Kidney (tissue), 14 donors: ENCODE measurements around the gene IL1RAPL1. TPM values are rescaled to one million over a fixed set of nuclear protein-coding genes. Genes with fewer than 3 reads are reported as not detected.

ENCODE experiments used
- DNase-seq, 5 donors: peaks; one replicate each; pipeline ENCODE4 v3.0.0-alpha.2; 2013 to 2020
- FAIRE-seq: peaks from 2 replicates; lab custom pipeline; 2012; peaks lifted over from hg19 to GRCh38; lab: Jason Lieb, UNC
- H3K27ac ChIP-seq, 2 donors: one replicate each; pipeline ENCODE4 v1.7.0; 2013; ENCODE audit warnings: low read depth in 2 of 2, low read length in 2 of 2, inconsistent platforms in 1 of 2
- H3K27me3 ChIP-seq: one replicate; pipeline ENCODE4 v1.7.1; 2013; ENCODE audit warnings: low read length, inconsistent platforms; ENCODE audit not compliant: control insufficient read depth, insufficient read depth
- H3K36me3 ChIP-seq, 3 donors: one replicate each; pipeline versions ENCODE4 v1.7.0 to v1.7.1; 2013; ENCODE audit warnings: low read length in 3 of 3, control low read depth in 1 of 3, inconsistent platforms in 1 of 3; ENCODE audit not compliant: insufficient read depth in 3 of 3, control insufficient read depth in 2 of 3
- H3K4me1 ChIP-seq, 3 donors: one replicate each; pipeline versions ENCODE4 v1.7.0 to v1.7.1; 2013; ENCODE audit warnings: low read length in 3 of 3, inconsistent platforms in 1 of 3, low read depth in 1 of 3; ENCODE audit not compliant: control insufficient read depth in 2 of 3, insufficient read depth in 2 of 3
- H3K4me3 ChIP-seq, 3 donors: one replicate each; pipeline versions ENCODE4 v1.7.0 to v1.8.1; 2013; ENCODE audit warnings: low read length in 3 of 3, control low read depth in 1 of 3, inconsistent platforms in 1 of 3
- H3K9ac ChIP-seq, 3 donors: one replicate each; pipeline versions ENCODE4 v1.7.0 to v1.7.1; 2013; ENCODE audit warnings: low read length in 3 of 3, control low read depth in 1 of 3, inconsistent platforms in 1 of 3
- H3K9me3 ChIP-seq, 3 donors: one replicate each; pipeline versions ENCODE4 v1.7.0 to v1.7.1; 2013; ENCODE audit warnings: low read length in 3 of 3, control low read depth in 1 of 3, inconsistent platforms in 1 of 3; ENCODE audit not compliant: control insufficient read depth in 2 of 3, insufficient read depth in 1 of 3
- CTCF ChIP-seq: IDR thresholded peaks from 3 replicates; pipeline ENCODE4 v1.5.1; 2012; ENCODE audit warnings: mild to moderate bottlenecking, moderate library complexity, borderline replicate concordance; ENCODE audit not compliant: insufficient read depth; ENCODE audit errors: extremely low read depth
- intact Hi-C: fragments of 100-400 bp; cut with DNase I; formaldehyde crosslinking; loops from one replicate; pipeline ENCODE4 v1.11.1; 2022
- polyA plus RNA-seq: library from polyadenylated mRNA; stranded (reverse); fragments of 350-450 nt; fragmentation: Illumina TruSeq; extraction: RNeasy Lipid Tissue Mini Kit (QIAGEN cat#74804); gene quantifications from one replicate; pipeline ENCODE4 v1.2.3, GENCODE V29; 2014; ENCODE audit warnings: low read depth, low replicate concordance; ENCODE audit not compliant: insufficient read depth
- total RNA-seq: library from RNA; stranded (reverse); fragmentation: NEBNext Ultra II Directional; extraction: Animal tissue kit (Norgen Biotek cat#: 25700); gene quantifications from one replicate; pipeline ENCODE4 v1.2.1, GENCODE V29; 2021
- donor health status: control.
- donor health status: control.
- donor health status: control.
- donor health status: control.
- donor health status: control.
- donor health status: DM: yes; HTN: yes; CAD: no.
- donor health status: Normal renal cell carcinoma (clear cell type).

The IL1RAPL1 gene
- total and polyA plus RNA-seq, 2 donors from 2014 or later = 0.19 TPM; not detected in 1

- H3K27ac ChIP-seq = no peak overlapping the region
These were observed 1326.4 kb downstream of the IL1RAPL1 start for GRCh38 chrX:29913647-29914046.

DNA sequence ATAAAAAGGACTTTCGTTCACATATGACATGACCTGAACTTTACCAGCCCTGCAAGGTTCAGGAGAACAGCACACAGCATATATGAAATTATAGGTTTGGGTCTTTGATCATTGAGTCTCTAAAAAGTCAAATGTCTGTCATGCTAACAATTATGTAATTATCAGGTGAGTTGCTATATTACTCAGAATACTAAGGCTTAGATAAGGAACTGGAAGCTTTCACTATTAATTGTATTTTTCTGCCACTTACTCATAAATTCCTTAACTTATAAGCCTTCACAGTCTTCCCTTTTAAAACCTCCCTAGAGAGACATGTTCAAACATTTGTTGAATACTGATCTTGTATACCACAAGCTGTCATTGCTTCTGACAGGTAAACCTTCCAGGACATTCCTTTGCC, 1335.4 kb downstream of the IL1RAPL1 start:
- FAIRE-seq (no peak), DNase-seq (no peak)
- Histone ChIP-seq H3K27ac (no peak overlapping the region), H3K4me1 (peaks cover 0 to 4% (median 0%) of the 10 kb centered on the region in 3 donors), H3K27me3 (no peaks in the 10 kb centered on the region), H3K4me3 (no peak overlapping the region), H3K36me3 (no peaks in the 10 kb centered on the region), H3K9me3 (no peaks in the 10 kb centered on the region), H3K9ac (no peak overlapping the region)
- no peak for TF ChIP-seq CTCF
- intact Hi-C loops = no loop called here

More at GRCh38 chrX:29913647-29914046, 1326.4 kb downstream of the IL1RAPL1 start:
- peaks cover 0 to 3% (median 0%) of the 10 kb centered on the region in 3 donors for H3K9me3 ChIP-seq
- no peaks in the 10 kb centered on the region for H3K4me1 ChIP-seq
- intact Hi-C loops = no loop called here
- no peak for TF ChIP-seq CTCF
- no peak overlapping the region for H3K4me3 ChIP-seq
- DNase-seq (no peak), FAIRE-seq (no peak)
- no peaks in the 10 kb centered on the region for H3K36me3 ChIP-seq
- no peak overlapping the region for H3K9ac ChIP-seq
- no peaks in the 10 kb centered on the region for H3K27me3 ChIP-seq

- Histone ChIP-seq H3K9ac (no peak overlapping the region), H3K27ac (no peak overlapping the region), H3K9me3 (no peaks in the 10 kb centered on the region), H3K27me3 (no peaks in the 10 kb centered on the region), H3K4me1 (peaks cover 0 to 4% (median 0%) of the 10 kb centered on the region in 3 donors), H3K36me3 (no peaks in the 10 kb centered on the region), H3K4me3 (no peak overlapping the region)
- intact Hi-C loops = no loop called here
- no peak for TF ChIP-seq CTCF
- DNase-seq (peak in 1 of 5 donors; percentile 11), FAIRE-seq (peak; percentile 6)
These were observed 1338.8 kb downstream of the IL1RAPL1 start for GRCh38 chrX:29926056-29926455.

DNA sequence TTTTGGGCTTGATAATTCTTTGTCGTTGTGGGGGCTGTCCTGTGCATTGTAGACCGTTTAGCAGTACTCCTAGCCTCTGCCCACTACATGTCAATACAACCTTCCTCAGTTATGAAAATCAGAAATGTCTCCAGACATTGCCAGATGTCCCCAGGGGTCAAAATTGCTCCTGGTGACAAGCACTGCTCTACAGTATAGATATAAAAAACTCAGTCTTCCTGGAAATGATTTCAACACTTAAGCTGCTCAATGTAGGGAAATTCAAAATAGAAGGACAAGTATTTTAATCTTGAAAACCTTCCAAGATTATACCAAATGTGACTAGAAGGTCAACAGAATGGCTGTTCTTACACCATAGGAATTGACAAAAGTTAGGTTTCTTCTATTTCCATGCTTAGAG, 1339.4 kb downstream of the IL1RAPL1 start:
- Histone ChIP-seq H3K9me3 (no peaks in the 10 kb centered on the region), H3K27me3 (no peaks in the 10 kb centered on the region), H3K4me3 (no peak overlapping the region), H3K27ac (no peak overlapping the region), H3K4me1 (peaks cover 0 to 4% (median 0%) of the 10 kb centered on the region in 3 donors), H3K36me3 (no peaks in the 10 kb centered on the region), H3K9ac (no peak overlapping the region)
- intact Hi-C loops = no loop called here
- TF ChIP-seq CTCF = no peak
- FAIRE-seq (no peak), DNase-seq (no peak)
